HG02798 (cell line): ENCODE results near the gene SKOR2.

Experiments
- ATAC-seq: cut with Tn5 transposase; IDR thresholded peaks from one replicate; pipeline ENCODE4 v1.9.1; 2021; ENCODE audit warnings: mild to moderate bottlenecking; ENCODE audit not compliant: unreplicated experiment, poor library complexity

The SKOR2 gene, protein sequence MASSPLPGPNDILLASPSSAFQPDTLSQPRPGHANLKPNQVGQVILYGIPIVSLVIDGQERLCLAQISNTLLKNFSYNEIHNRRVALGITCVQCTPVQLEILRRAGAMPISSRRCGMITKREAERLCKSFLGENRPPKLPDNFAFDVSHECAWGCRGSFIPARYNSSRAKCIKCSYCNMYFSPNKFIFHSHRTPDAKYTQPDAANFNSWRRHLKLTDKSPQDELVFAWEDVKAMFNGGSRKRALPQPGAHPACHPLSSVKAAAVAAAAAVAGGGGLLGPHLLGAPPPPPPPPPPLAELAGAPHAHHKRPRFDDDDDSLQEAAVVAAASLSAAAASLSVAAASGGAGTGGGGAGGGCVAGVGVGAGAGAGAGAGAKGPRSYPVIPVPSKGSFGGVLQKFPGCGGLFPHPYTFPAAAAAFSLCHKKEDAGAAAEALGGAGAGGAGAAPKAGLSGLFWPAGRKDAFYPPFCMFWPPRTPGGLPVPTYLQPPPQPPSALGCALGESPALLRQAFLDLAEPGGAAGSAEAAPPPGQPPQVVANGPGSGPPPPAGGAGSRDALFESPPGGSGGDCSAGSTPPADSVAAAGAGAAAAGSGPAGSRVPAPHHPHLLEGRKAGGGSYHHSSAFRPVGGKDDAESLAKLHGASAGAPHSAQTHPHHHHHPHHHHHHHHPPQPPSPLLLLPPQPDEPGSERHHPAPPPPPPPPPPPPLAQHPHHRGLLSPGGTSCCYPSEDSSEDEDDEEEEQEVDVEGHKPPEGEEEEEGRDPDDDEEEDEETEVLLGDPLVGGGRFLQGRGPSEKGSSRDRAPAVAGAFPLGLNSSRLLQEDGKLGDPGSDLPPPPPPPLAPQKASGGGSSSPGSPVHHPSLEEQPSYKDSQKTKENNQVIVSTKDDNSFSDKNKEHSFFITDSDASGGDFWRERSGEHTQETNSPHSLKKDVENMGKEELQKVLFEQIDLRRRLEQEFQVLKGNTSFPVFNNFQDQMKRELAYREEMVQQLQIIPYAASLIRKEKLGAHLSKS

DNA sequence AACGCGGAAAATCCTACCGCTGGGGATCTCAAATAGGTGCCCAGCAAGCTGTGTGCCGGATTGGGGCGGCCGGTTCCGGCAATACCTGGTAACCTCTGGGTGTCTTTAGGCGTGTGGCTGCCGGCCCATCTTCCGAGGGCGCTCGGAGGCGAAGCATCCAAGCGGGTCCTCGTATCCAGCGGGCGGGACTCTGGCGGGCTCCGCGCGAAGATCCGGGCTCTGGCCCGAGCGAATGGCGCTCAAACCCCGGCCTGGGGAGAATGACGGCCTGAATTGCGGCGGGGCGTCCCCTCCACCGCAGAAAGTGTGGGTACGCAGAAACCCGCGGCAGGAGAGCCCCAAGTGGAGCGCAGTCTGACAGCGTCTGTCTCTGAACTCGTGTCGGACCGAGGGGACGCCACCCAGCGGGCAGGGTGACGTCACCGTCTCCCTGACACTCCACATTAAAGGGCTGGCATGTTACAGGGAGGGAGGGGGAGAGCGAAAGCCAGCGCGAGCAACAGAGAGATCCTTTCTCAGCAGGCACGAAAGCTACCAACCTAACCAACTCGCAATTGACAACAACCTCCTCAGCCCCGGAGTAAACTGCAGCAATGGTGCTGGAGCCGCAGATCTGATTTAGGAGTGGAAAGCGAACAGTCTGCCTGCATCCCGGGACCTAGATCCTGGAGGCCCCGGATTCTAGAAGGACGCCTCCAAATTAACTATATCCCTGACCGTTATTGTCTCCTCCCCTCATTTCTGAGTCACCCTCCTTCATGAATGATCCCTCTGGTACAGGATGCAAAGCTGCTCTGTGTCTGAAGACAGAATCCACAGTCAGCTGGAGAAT lies at the start of gene SKOR2:
TSS of gene SKOR2 (minus strand) at position 372 of the 832 bp plus-strand sequence. CDS start 2,477 bp downstream, outside the sequence.
- no peak for ATAC-seq

DNA sequence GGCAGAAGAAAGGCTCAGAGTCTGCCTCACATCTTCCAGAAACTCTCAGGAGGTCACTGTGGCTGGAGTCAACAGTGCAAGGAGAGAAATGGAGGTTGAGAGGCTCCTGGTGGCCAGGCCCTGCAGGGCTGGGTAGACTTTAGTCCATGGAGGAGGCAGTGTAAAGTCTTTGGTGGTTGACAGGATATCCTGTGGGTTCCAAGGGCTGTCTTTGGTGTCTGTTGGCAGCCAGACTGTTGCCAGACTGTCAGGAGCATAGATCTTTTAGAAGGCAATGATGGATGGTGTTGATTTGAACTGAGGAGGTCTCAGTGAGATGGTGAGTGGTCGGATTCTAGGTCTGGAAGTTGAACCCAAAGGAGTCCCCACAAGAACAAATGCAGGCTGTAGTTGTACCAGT lies 45.0 kb upstream of the SKOR2 start:
- ATAC-seq: no peak

DNA sequence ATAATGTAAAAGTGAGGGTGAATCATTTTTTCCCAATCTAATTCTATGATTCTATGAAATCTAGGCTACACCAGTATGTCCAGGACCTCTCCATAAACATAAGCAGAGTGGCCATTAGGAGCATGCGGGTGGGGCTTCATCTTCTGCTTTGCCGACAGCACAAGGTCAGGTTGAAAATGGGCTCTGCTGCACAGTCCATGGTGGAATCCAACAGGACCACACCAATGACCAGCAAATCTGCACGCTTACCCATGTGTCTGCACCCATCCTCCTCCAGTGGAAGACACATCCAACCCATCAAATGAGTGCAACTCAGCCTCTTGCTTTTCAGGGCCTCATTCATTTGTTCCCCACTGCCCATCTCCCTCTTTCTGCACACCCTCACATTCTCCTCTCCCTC lies 43.3 kb upstream of the SKOR2 start:
- ATAC-seq: no peak

DNA sequence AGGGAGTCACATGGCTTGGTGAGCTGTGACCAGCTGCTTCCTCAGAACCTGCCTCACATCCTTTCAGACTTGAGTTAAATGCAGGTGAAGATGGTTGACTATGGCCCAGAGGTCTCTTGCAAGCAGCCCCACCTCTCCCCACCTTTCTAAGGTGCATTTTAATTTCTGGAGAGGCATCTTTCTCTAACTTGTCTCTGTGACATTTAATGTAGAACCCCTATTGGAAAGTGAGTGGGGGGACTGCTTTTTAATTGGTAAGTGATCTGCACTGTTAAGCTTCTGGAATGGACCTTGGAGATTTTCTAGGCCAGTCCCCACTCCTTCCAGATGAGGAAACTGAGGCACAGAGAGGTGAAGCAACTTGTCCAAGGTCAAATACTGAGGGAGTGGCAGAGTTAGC lies 37.3 kb upstream of the SKOR2 start:
- no peak for ATAC-seq

DNA sequence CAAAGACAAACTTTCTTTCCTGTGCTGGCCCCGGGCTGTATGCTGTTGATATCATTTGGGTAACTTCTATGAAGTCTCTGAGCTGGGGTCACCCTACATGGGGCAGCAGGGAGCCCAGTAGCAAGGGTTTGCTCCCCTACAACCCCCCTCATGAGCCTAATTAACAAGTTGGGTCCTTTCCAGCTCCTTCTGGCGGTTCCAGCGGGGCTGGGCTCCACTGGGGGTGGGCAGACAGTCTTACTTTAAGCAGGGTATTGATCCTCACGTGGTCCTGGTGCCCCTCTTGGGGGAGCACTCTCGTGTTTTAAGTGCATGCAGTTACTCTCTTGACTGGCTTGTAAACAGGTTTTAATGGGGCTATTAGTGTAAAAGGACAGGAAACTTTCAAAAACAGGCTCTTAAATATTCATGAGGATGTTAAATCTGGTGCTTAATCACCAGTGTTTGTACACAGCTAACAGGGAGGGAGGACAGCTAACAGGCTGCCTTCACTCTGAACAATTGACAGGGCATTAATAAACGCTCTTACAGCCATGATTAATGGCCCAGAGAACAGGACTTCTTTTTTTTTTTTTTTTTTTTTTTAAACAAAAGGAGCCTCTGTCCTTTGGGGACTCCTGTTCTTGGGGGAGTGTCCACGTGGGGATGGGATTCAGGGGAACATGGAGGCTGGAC lies 36.6 kb upstream of the SKOR2 start:
- no peak for ATAC-seq

DNA sequence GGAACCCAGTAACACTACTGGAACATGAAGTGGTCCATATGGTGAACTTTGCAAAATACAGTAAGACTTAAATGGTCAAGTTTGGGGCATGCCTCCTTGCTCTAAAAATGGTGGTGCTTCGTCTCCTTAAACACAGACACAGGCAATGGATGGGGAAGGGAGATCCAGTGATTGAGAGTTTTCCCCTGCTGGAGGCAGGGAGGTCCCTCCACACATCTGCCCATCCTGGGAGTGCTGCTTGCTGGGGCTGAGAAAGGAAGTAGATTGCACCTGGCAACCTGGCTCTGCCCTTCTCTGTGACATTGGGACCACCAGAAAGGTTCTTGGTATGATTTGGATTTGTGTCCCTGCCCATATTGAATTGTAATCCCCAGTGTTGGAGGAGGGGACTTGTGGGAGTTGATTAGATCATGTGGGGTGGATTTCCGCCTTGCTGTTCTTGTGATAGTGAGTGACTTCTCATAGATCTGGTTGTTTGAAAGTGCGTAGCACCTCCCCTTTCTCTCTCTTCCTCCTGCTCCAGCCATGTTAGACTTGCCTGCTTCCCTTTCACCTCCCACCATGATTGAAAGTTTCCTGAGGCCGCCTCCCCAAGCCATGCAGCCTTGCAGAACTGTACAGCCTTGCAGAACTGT lies 35.4 kb upstream of the SKOR2 start:
- ATAC-seq: no peak

DNA sequence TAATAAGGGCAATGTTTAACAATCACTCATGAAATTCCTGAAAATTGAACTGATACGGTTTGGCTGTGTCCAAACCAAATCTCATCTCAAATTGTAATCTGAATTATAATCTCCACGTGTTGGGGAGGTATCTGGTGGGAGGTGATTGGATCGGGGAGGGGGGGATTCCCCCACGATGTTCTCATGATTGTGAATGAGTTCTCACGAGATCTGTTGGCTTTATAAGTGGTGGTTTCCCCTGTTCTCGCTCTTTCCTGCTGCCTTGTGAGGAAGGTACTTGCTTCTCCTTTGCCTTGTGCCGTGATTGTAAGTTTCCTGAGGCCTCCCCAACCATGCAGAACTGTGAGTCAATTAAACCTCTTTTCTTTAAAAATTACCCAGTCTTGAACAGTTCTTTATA lies 34.0 kb upstream of the SKOR2 start:
- ATAC-seq: no peak

DNA sequence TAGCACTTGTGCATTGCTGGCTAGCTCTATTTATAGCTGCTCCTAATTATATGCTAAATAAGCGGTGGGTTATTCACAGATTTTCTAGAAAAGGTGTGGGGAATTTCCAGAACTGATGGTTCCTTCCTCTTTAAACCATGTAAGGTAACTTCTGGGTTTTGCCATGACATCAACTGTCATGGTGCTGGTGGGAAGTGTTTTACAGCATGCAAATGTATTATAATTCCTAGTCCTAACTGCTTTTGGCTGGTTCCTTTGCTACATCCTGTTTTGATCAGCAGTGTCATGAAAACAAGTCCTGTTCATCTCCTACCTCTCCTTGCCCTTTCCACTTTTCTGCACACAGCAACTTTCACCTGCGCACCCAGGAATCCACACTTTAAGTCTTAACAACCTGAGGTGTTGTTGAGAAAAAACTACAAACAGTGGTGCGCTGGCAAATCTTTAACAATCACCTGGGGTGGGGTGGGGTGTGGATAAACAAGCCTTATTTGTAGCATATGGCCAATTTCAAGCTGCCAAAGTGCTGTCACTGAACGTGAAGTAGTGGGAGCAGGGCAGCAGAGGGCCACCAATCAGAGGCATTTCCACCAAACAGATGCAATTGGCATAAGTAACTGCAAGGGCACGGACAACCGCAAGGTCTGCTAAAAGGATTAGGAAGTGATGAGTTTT lies 33.4 kb upstream of the SKOR2 start:
- ATAC-seq: no peak

DNA sequence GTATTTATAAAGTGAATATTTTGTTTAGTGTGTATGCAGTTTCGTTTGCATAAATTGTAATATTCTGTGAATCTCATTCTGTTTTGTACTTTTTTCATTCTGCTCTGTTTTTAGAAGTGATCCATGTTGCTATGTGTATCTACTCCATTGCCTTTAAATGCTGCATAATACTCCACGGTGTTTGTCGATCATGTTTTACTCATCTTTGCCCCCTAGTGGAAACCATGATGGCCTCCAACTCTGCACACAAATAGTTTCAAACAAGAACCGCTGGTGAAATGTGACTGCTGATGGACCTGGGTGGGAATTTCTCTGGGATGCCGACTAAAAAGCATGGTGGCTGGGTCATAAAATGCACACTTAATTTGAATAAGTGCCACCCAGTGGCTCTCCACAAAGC lies 32.0 kb upstream of the SKOR2 start:
- no peak for ATAC-seq

DNA sequence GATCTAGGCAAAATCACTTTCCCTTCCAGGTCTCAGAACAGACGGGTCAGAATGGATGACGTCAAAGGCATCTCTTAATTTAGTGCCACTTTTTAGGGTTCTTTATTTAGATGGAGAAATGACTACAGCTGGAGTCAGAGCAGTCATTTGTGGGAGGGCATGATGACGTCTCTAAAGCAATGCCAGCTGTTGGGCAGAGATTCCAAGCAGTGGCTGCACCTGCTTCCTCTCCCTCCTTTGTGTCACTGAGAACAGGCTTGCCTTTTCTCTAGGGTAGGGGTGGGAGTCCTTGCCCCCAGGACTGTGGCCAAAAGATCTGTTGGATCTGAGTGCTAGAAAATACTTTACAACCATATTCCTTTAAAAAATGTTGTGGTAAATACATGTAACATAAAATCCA lies 28.7 kb upstream of the SKOR2 start:
- ATAC-seq: no peak

DNA sequence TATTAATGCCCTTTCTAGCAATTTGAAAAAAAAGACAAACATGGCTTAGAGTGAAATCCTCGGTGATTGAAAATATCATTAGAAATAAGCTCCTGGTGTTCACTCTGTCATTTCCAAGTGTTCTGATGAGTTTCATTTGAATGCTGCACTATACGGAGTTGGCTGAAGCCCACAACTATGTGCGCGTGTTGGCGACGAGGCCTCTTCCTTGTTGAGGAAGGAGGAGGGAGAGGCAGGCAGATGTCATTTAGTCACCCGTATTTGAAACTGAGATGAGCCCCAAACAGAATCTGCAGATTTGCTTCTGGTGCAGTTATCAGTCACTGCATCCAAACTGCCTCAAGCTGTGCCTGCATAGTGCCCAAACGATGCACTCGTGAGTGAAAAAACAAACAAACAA lies 23.5 kb upstream of the SKOR2 start:
- no peak for ATAC-seq

DNA sequence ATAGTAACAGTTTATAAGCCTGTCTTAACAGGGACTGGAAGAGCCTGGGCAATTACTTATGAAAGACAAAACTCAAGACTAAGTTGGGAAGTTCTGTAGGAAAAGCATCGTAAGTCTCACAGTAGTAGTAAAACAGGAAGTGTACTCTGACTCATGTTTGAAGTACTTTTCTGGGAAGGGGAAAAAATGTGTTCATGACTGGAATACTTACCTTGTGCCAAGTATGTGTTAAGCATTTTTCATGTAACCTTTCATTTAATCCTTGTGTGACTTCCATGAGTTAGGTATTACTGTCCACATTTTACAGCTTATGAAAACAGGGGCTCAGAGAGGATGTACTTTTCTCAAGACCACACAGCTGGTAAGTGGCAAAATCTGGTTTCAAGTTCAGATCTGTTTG lies 13.7 kb upstream of the SKOR2 start:
- ATAC-seq: no peak

DNA sequence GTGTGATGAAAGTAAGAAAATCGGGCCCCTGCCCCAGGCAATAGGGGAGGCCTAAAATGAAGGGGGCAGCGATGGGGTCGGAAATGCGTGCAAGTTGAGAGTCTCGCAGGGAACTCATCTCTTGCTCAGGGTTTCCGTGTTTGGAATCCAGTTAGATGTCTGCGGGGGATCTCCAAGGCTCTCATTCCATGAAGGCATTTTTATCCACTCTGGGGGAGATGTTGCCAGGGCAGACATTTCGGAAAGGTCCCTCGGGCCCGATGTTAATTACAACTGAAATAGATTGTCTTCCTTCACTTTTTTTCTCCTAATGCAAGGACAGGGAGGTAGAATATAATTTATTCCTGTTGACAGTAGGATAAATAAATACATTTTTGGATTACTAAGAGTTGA lies 12.8 kb upstream of the SKOR2 start:
- ATAC-seq: no peak

DNA sequence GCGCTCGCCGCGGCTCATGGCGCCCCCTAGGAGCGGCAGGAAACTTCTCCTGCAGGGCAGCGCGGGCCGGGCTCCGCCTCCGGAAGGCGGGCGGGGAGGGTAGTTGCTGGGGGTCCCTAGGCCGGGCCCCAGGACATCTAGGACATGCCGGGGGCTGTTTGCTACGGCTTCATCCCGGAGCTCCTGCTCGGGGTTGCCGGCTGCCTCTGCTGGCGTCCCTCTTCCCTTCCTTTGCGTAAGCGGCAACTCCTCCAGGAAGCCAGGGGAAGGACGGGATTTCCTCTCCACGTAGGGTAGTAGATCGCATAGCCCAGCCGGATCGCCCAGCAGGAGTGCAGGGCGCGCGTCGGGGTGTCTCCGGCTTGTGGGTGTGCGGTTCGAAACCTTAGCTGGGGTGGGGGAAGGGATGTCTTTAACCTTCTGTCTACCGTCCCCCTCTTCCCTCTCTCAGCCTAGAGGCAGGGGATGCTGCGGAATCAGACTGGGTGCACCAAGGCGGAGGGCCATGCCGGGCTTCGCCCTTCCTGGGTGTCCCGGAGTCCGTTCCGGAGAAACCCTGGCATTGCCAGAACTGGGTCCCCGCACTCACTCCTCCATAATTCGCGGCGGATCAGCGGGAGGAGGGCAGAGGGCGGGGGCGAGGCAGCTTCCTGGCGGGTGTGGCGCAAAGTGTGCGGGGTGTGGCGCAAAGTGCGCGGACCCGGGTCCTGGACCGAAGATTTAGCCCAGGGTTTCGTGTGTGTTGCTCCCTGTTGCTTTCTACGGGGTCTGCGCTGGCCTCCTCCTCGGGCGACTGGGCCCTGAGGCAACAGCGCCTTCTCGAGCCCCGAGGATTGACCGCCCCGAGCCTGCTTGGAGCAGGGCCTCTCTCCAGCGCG lies 12.2 kb upstream of the SKOR2 start:
- ATAC-seq: no peak

DNA sequence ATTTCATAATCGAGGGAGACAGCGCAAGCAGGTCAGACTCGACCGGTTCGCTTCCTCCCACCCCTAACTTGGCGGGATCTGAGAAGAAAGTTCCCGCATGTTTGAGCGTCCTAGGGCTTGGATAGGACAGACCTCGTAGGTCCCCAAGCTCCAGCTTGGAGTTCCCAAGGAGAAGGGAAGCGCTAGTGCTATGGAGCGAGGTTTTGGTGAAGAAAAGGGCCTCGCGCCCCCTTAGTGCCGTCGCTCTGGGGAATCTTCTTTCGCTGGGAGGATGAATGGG lies 11.6 kb upstream of the SKOR2 start:
- ATAC-seq: no peak

DNA sequence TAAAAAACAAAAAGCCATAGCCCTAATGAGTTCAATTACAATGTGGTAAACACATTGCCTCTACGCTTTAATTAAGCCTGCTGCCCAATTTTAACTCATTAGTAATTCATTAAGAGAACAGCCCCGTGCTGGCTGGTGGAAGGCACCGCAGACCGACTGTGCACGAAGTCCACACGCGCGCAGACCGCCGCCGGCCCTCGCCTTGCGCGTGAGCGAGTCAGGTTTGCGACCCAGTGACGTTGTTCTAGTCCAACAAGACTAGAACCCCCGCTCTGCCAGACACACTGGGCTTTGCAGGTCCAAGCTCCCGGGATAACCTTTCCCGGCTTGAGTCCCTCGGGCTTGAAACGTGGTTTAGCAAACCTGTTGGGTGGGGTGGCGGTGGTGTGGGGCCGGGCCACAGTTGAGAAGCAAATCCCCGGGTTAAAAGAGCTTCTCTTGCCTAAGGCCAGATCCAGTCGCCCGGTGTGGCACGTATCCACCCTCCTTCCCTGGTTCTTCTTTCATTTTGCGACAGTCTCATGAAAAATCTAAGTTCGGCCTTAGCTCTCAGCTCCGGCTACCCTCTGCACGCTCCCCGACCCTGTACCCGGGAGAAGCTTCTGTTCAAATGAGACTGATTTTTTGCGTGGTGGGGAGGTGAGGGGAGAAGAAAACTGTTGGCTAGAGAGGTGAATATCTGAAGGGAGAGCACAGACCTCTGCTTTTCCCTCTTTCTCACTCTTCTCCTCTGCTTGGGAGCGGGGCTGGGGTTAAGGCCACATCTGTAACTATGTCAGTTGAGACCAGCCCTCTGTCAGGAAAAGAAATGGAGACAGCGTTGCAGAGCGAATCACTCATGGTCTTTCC lies 11.1 kb upstream of the SKOR2 start:
- ATAC-seq: no peak

DNA sequence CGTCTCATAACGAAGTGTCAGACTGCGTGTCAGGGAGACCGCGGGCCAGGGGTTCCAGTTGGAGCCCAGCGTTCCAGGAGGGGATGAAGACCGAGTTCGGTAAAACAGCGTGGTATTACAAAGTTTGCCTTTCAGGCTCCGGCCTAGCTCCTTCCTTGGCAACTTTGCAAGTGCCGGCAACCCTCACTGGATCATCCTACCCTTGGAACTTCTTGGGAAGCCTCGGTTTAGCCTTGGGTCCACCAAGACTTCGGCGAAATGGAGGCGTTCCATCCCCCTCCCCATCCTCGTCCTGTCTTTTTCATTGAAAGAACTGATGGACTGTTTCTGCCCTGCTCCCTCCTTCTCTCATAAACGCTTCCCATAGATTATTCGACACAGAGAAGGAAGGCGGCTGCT lies 10.4 kb upstream of the SKOR2 start:
- no peak for ATAC-seq
